ENCODE results near the gene TWIST2. TPM values are rescaled to one million over a fixed set of nuclear protein-coding genes. Genes with fewer than 3 reads are reported as not detected.
A peak's percentile ranks its signal among the peaks of the same experiment; 100 is the strongest.

Gene TWIST2
- total RNA-seq, 2 donors from 2014 or later, result 23.5 to 52.9 TPM

- Histone ChIP-seq H3K4me3 (no peak overlapping the region), H3K9me3 (no peaks in the 10 kb centered on the region), H3K4me1 (replicated peaks) (no peaks in the 10 kb centered on the region), H3K27me3 (replicated peaks; ENCODE audit: insufficient read depth) (no peaks in the 10 kb centered on the region), H3K36me3 (no peaks in the 10 kb centered on the region), H3K27ac (no peak overlapping the region)
- intact Hi-C loops (cut with DNase I), result no loop called here
- TF ChIP-seq POLR2A (IDR thresholded peaks at IDR 0.05), result no peak
- no peak for TF ChIP-seq POLR2AphosphoS5 (IDR thresholded peaks at IDR 0.05)
- TF ChIP-seq CTCF (IDR thresholded peaks at IDR 0.05), result no peak
- DNase-seq (ENCODE audit: low spot score), result no peak
- 97% methylated on average over 6 of the region's 6 CpGs for WGBS
Measured at GRCh38 chr2:238930216-238930615, 82.3 kb downstream of the TWIST2 start.

GRCh38 chr2:238936162-238937052, 88.5 kb downstream of the TWIST2 start:
- Histone ChIP-seq H3K9me3 (no peaks in the 10 kb centered on the region), H3K36me3 (no peaks in the 10 kb centered on the region), H3K4me3 (no peak overlapping the region), H3K4me1 (replicated peaks) (no peaks in the 10 kb centered on the region), H3K27me3 (replicated peaks; ENCODE audit: insufficient read depth) (no peaks in the 10 kb centered on the region), H3K27ac (no peak overlapping the region)
- DNase-seq (ENCODE audit: low spot score), result no peak
- intact Hi-C loops (cut with DNase I), result no loop called here
- TF ChIP-seq POLR2AphosphoS5 (IDR thresholded peaks at IDR 0.05), result no peak
- no peak for TF ChIP-seq CTCF (IDR thresholded peaks at IDR 0.05)
- TF ChIP-seq POLR2A (IDR thresholded peaks at IDR 0.05), result no peak
- 86% methylated on average over 15 of the region's 15 CpGs for WGBS

GRCh38 chr2:238938003-238938400, 90.1 kb downstream of the TWIST2 start:
- Histone ChIP-seq H3K36me3 (no peaks in the 10 kb centered on the region), H3K9me3 (no peaks in the 10 kb centered on the region), H3K27me3 (replicated peaks; ENCODE audit: insufficient read depth) (no peaks in the 10 kb centered on the region), H3K27ac (peak overlapping the region in 1 of 2 donors; percentile 19), H3K4me3 (no peak overlapping the region), H3K4me1 (replicated peaks) (no peaks in the 10 kb centered on the region)
- TF ChIP-seq CTCF (IDR thresholded peaks at IDR 0.05) (no peak), POLR2AphosphoS5 (IDR thresholded peaks at IDR 0.05) (no peak), POLR2A (IDR thresholded peaks at IDR 0.05) (no peak)
- WGBS, result 62% methylated on average over 9 of the region's 9 CpGs
- no peak for DNase-seq (ENCODE audit: low spot score)
- intact Hi-C loops (cut with DNase I), result no loop called here

GRCh38 chr2:238938401-238939055, 90.6 kb downstream of the TWIST2 start:
- no peak for DNase-seq (ENCODE audit: low spot score)
- H3K9me3 ChIP-seq, result no peaks in the 10 kb centered on the region
- H3K36me3 ChIP-seq, result no peaks in the 10 kb centered on the region
- intact Hi-C loops (cut with DNase I), result no loop called here
- WGBS, result 58% methylated on average over 21 of the region's 21 CpGs
- H3K27ac ChIP-seq, result peak overlapping the region in 1 of 2 donors; percentile 19
- peak; percentile 13 for TF ChIP-seq POLR2AphosphoS5 (IDR thresholded peaks at IDR 0.05)
- TF ChIP-seq POLR2A (IDR thresholded peaks at IDR 0.05), result no peak
- H3K4me3 ChIP-seq, result no peak overlapping the region
- H3K27me3 ChIP-seq (replicated peaks; ENCODE audit: insufficient read depth), result no peaks in the 10 kb centered on the region
- no peaks in the 10 kb centered on the region for H3K4me1 ChIP-seq (replicated peaks)

- Histone ChIP-seq H3K4me1 (replicated peaks) (no peaks in the 10 kb centered on the region), H3K27ac (no peak overlapping the region), H3K36me3 (no peaks in the 10 kb centered on the region), H3K4me3 (no peak overlapping the region), H3K27me3 (replicated peaks; ENCODE audit: insufficient read depth) (no peaks in the 10 kb centered on the region), H3K9me3 (no peaks in the 10 kb centered on the region)
- intact Hi-C loops (cut with DNase I), result no loop called here
- DNase-seq (ENCODE audit: low spot score), result no peak
- WGBS, result 56% methylated on average over 6 of the region's 6 CpGs
- TF ChIP-seq POLR2AphosphoS5 (IDR thresholded peaks at IDR 0.05), result peak; percentile 3
- no peak for TF ChIP-seq POLR2A (IDR thresholded peaks at IDR 0.05)
Measured at GRCh38 chr2:238939074-238939473, 91.2 kb downstream of the TWIST2 start.

Measured in prostate gland (tissue), 2 donors.